ENCODE measurements around the gene AACS. TPM values are rescaled to one million over a fixed set of nuclear protein-coding genes. Genes with fewer than 3 reads are reported as not detected.

The AACS gene
- total and polyA plus RNA-seq, 10 donors, result 5.1 to 18.9 (median 11.4) TPM

DNA sequence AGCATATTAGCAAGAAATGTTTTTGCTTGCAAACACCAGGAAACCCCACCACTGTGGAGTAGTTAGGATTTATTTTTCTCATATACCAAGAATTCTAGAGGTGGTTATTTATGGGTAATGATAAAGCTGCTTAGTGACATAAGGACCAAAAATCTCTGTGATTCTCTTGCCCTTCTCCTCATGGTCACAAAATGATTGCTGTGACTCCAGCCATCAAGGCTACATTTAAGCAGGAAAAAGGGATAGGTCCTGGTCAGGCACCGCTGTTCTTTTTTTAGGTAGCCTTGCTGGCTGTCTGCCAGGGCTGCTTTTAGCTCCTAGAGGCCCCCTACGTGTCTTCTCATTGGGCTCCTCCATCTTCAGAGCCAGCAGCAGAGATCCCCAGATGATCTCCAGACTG is 104.2 kb downstream of the AACS start:
- 56 to 81% (median 62%) methylated on average over 2 of the region's 2 CpGs for WGBS, 5 donors
- H3K36me3 ChIP-seq, result no peaks in the 10 kb centered on the region
- intact Hi-C loops (cut with DNase I; ENCODE audit: low total_unique reads), result no loop called here
- no peak overlapping the region for H3K4me3 ChIP-seq
- H3K27me3 ChIP-seq (replicated peaks in 1 of 7), result peaks cover 0 to 35% (median 0%) of the 10 kb centered on the region in 7 donors
- TF ChIP-seq, protein P1, sequence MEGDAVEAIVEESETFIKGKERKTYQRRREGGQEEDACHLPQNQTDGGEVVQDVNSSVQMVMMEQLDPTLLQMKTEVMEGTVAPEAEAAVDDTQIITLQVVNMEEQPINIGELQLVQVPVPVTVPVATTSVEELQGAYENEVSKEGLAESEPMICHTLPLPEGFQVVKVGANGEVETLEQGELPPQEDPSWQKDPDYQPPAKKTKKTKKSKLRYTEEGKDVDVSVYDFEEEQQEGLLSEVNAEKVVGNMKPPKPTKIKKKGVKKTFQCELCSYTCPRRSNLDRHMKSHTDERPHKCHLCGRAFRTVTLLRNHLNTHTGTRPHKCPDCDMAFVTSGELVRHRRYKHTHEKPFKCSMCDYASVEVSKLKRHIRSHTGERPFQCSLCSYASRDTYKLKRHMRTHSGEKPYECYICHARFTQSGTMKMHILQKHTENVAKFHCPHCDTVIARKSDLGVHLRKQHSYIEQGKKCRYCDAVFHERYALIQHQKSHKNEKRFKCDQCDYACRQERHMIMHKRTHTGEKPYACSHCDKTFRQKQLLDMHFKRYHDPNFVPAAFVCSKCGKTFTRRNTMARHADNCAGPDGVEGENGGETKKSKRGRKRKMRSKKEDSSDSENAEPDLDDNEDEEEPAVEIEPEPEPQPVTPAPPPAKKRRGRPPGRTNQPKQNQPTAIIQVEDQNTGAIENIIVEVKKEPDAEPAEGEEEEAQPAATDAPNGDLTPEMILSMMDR (IDR thresholded peaks at IDR 0.05 in 8 of 11, conservative IDR thresholded peaks at IDR 0.05 in 3 of 11), result no peak
- TF ChIP-seq POLR2AphosphoS5 (IDR thresholded peaks at IDR 0.05) (no peak), POLR2A (IDR thresholded peaks at IDR 0.05) (no peak)
- peaks cover 0 to 13% (median 0%) of the 10 kb centered on the region in 8 donors for H3K9me3 ChIP-seq
- no peak for DNase-seq
- H3K27ac ChIP-seq, result no peak overlapping the region
- no peaks in the 10 kb centered on the region for H3K4me1 ChIP-seq

DNA sequence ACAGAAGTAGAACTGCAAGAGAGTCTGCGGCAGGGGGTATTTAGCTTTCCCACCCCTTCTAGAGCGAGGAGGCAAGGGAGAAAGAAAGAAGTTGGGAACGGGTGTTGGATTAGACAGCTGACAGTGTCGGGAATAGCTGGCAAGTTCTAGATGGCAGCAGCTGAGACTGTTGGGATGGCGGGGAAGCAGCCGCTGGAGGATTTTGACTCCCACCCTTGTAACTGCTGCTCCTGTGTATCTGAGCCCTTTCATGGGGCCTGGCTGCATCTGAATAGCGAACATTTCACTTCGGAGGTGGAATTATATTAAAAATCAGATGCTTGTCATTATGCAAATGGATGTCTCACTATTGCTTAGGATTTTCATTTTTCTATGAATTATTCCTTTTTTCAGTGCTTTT is 104.6 kb downstream of the AACS start:
- Histone ChIP-seq H3K4me3 (no peak overlapping the region), H3K4me1 (no peaks in the 10 kb centered on the region), H3K27ac (no peak overlapping the region), H3K27me3 (replicated peaks in 1 of 7) (peaks cover 0 to 39% (median 0%) of the 10 kb centered on the region in 7 donors), H3K36me3 (no peaks in the 10 kb centered on the region), H3K9me3 (peaks cover 0 to 13% (median under 1%) of the 10 kb centered on the region in 8 donors)
- intact Hi-C loops (cut with DNase I; ENCODE audit: low total_unique reads), result no loop called here
- TF ChIP-seq POLR2AphosphoS5 (IDR thresholded peaks at IDR 0.05), result no peak
- TF ChIP-seq, protein P1 (IDR thresholded peaks at IDR 0.05 in 8 of 11, conservative IDR thresholded peaks at IDR 0.05 in 3 of 11), result no peak
- TF ChIP-seq POLR2A (IDR thresholded peaks at IDR 0.05), result no peak
- DNase-seq, result no peak
- whole genome bisulfite sequencing, 5 donors, result 78 to 87% (median 84%) methylated on average over 8 of the region's 8 CpGs

DNA sequence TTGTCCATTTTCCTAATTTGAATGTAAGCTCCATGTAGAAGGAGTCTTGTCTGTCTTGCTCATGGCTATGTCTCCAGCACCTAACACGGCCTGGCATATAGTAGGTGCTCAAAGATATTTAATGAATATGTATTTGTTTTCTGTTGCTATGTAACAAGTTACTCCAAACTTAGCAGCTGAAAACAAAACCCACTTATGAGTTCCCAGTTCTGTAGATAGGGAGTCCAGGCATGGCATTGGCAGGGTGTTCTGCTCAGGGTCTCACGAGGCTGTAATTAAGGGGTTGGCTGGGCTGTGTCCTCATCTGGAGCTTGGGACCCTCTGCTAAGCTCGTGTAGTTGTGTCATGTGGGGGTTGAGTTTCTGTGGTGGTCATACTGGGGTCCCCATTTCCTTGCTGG is 106.0 kb downstream of the AACS start:
- intact Hi-C loops (cut with DNase I; ENCODE audit: low total_unique reads), result no loop called here
- TF ChIP-seq, protein P1 (IDR thresholded peaks at IDR 0.05 in 8 of 11, conservative IDR thresholded peaks at IDR 0.05 in 3 of 11), result no peak
- TF ChIP-seq POLR2A (IDR thresholded peaks at IDR 0.05) (no peak), POLR2AphosphoS5 (IDR thresholded peaks at IDR 0.05) (no peak)
- DNase-seq, result no peak
- peaks cover 0 to 16% (median 6%) of the 10 kb centered on the region in 8 donors for H3K9me3 ChIP-seq
- H3K4me1 ChIP-seq, result no peaks in the 10 kb centered on the region
- H3K27me3 ChIP-seq (replicated peaks in 1 of 7), result peaks cover 0 to 53% (median 0%) of the 10 kb centered on the region in 7 donors
- 58 to 78% (median 60%) methylated on average over 3 of the region's 3 CpGs for WGBS, 5 donors
- H3K4me3 ChIP-seq, result no peak overlapping the region
- no peaks in the 10 kb centered on the region for H3K36me3 ChIP-seq
- H3K27ac ChIP-seq, result no peak overlapping the region

DNA sequence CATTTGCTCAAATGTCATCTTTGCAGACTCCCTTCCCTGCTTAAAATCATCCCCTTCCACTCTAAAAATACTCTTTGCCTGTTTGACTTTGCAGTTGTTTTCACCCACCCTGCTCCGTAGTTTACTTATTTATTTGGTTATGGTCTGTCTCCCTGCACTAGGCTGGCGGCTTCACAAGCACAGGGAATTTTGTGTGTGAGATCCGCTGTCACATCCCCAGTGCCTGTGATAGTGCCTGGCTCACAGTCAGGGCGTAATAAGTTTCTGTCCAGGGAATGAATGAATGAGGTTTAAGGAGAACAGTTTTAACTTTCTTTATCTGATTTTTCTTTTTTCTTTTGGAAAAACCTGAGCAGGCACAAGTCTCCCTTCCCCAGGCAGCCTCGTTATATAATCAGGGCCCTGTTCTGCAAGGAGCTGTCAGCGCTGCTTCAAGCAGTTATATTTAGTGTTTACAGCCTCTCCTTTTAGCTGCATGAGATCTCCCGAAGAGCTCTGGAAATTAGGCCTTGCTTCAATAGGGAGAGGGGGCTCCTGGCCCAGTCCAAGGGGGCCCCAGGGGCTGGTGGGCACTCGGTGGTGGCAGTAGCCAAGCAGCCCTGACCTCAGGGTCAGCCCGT is 107.1 kb downstream of the AACS start:
- Histone ChIP-seq H3K4me1 (no peaks in the 10 kb centered on the region), H3K36me3 (no peaks in the 10 kb centered on the region), H3K27ac (no peak overlapping the region), H3K9me3 (peaks cover 0 to 14% (median 6%) of the 10 kb centered on the region in 8 donors), H3K4me3 (no peak overlapping the region), H3K27me3 (replicated peaks in 1 of 7) (peaks cover 0 to 54% (median 0%) of the 10 kb centered on the region in 7 donors)
- no peak for DNase-seq
- TF ChIP-seq POLR2AphosphoS5 (IDR thresholded peaks at IDR 0.05) (no peak), POLR2A (IDR thresholded peaks at IDR 0.05) (no peak)
- TF ChIP-seq, protein P1 (IDR thresholded peaks at IDR 0.05 in 8 of 11, conservative IDR thresholded peaks at IDR 0.05 in 3 of 11), result no peak
- 78 to 81% (median 80%) methylated on average over 9 of the region's 9 CpGs for WGBS, 5 donors
- intact Hi-C loops (cut with DNase I; ENCODE audit: low total_unique reads), result no loop called here

Measured in spleen (tissue), 11 donors.